ENCODE results near the gene C14orf119. TPM values are rescaled to one million over a fixed set of nuclear protein-coding genes. Genes with fewer than 3 reads are reported as not detected.
A peak's percentile ranks its signal among the peaks of the same experiment; 100 is the strongest.

The C14orf119 gene
- total RNA-seq (2014; rRNA removed; shearing (Covaris generic); ENCODE audit: low replicate concordance), result 52.6 and 69.3 TPM in 2 replicates

GRCh38 chr14:23095196-23096108 lies at the start of gene C14orf119:
Gene C14orf119, plus strand, starts transcription at chr14:23095505. Its CDS starts 2,154 bp downstream, at chr14:23097659.
- Histone ChIP-seq H3K4me3 (ENCODE audit: low read length) (peak within 1 kb of the TSS; percentile 78), H3K9me2 (replicated peaks; ENCODE audit: insufficient read depth, low read length) (no peaks in the 10 kb centered on the region), H3K79me2 (ENCODE audit: low read length) (peaks cover 65% of the 10 kb centered on the region), H2AFZ (ENCODE audit: low read length) (peak within 1 kb of the TSS; percentile 86), H3K27me3 (ENCODE audit: low read length) (no peaks in the 10 kb centered on the region), H3K9me3 (ENCODE audit: low read length) (no peaks in the 10 kb centered on the region), H4K20me1 (ENCODE audit: insufficient read depth, low read depth, low read length) (peaks cover 49% of the 10 kb centered on the region), H3K4me1 (ENCODE audit: low read length) (peaks cover 24% of the 10 kb centered on the region), H3K9ac (ENCODE audit: low read length) (peak within 1 kb of the TSS; percentile 94), H3K4me2 (ENCODE audit: low read depth, low read length, poor library complexity, severe bottlenecking) (peak within 1 kb of the TSS; percentile 84), H3K36me3 (ENCODE audit: insufficient read depth, low read length) (peaks cover 42% of the 10 kb centered on the region), H3K27ac (ENCODE audit: low read length) (peak within 1 kb of the TSS; percentile 80)
- DNase-seq, result peak; percentile 100

GRCh38 chr14:23047034-23047634 lies 48.2 kb upstream of the C14orf119 start:
- no peak overlapping the region for H3K9ac ChIP-seq (ENCODE audit: low read length)
- H3K9me2 ChIP-seq (replicated peaks; ENCODE audit: insufficient read depth, low read length), result no peaks in the 10 kb centered on the region
- H3K27me3 ChIP-seq (ENCODE audit: low read length), result no peaks in the 10 kb centered on the region
- DNase-seq, result no peak
- H3K4me2 ChIP-seq (ENCODE audit: low read depth, low read length, poor library complexity, severe bottlenecking), result no peak overlapping the region
- no peak overlapping the region for H2AFZ ChIP-seq (ENCODE audit: low read length)
- no peaks in the 10 kb centered on the region for H4K20me1 ChIP-seq (ENCODE audit: insufficient read depth, low read depth, low read length)
- H3K36me3 ChIP-seq (ENCODE audit: insufficient read depth, low read length), result no peaks in the 10 kb centered on the region
- no peaks in the 10 kb centered on the region for H3K9me3 ChIP-seq (ENCODE audit: low read length)
- no peak overlapping the region for H3K4me3 ChIP-seq (ENCODE audit: low read length)
- no peaks in the 10 kb centered on the region for H3K79me2 ChIP-seq (ENCODE audit: low read length)
- no peak overlapping the region for H3K27ac ChIP-seq (ENCODE audit: low read length)
- H3K4me1 ChIP-seq (ENCODE audit: low read length), result no peaks in the 10 kb centered on the region

GRCh38 chr14:23047751-23048693 lies 47.3 kb upstream of the C14orf119 start:
- H3K9me3 ChIP-seq (ENCODE audit: low read length), result no peaks in the 10 kb centered on the region
- no peak for DNase-seq
- no peak overlapping the region for H3K27ac ChIP-seq (ENCODE audit: low read length)
- H3K36me3 ChIP-seq (ENCODE audit: insufficient read depth, low read length), result no peaks in the 10 kb centered on the region
- H3K4me3 ChIP-seq (ENCODE audit: low read length), result no peak overlapping the region
- no peaks in the 10 kb centered on the region for H3K4me1 ChIP-seq (ENCODE audit: low read length)
- H2AFZ ChIP-seq (ENCODE audit: low read length), result no peak overlapping the region
- no peaks in the 10 kb centered on the region for H3K27me3 ChIP-seq (ENCODE audit: low read length)
- H3K4me2 ChIP-seq (ENCODE audit: low read depth, low read length, poor library complexity, severe bottlenecking), result no peak overlapping the region
- H3K9ac ChIP-seq (ENCODE audit: low read length), result no peak overlapping the region
- H3K9me2 ChIP-seq (replicated peaks; ENCODE audit: insufficient read depth, low read length), result no peaks in the 10 kb centered on the region
- H3K79me2 ChIP-seq (ENCODE audit: low read length), result no peaks in the 10 kb centered on the region
- H4K20me1 ChIP-seq (ENCODE audit: insufficient read depth, low read depth, low read length), result no peaks in the 10 kb centered on the region

GRCh38 chr14:23049011-23049410 lies 46.3 kb upstream of the C14orf119 start:
- H3K9me2 ChIP-seq (replicated peaks; ENCODE audit: insufficient read depth, low read length), result no peaks in the 10 kb centered on the region
- H3K4me2 ChIP-seq (ENCODE audit: low read depth, low read length, poor library complexity, severe bottlenecking), result no peak overlapping the region
- H4K20me1 ChIP-seq (ENCODE audit: insufficient read depth, low read depth, low read length), result no peaks in the 10 kb centered on the region
- no peak overlapping the region for H3K9ac ChIP-seq (ENCODE audit: low read length)
- no peak for DNase-seq
- H2AFZ ChIP-seq (ENCODE audit: low read length), result no peak overlapping the region
- no peak overlapping the region for H3K4me3 ChIP-seq (ENCODE audit: low read length)
- H3K27ac ChIP-seq (ENCODE audit: low read length), result no peak overlapping the region
- H3K9me3 ChIP-seq (ENCODE audit: low read length), result no peaks in the 10 kb centered on the region
- no peaks in the 10 kb centered on the region for H3K36me3 ChIP-seq (ENCODE audit: insufficient read depth, low read length)
- H3K4me1 ChIP-seq (ENCODE audit: low read length), result no peaks in the 10 kb centered on the region
- H3K27me3 ChIP-seq (ENCODE audit: low read length), result no peaks in the 10 kb centered on the region
- H3K79me2 ChIP-seq (ENCODE audit: low read length), result no peaks in the 10 kb centered on the region

- Histone ChIP-seq H2AFZ (ENCODE audit: low read length) (no peak overlapping the region), H3K4me2 (ENCODE audit: low read depth, low read length, poor library complexity, severe bottlenecking) (no peak overlapping the region), H3K9ac (ENCODE audit: low read length) (no peak overlapping the region), H3K36me3 (ENCODE audit: insufficient read depth, low read length) (no peaks in the 10 kb centered on the region), H3K27me3 (ENCODE audit: low read length) (no peaks in the 10 kb centered on the region), H3K9me2 (replicated peaks; ENCODE audit: insufficient read depth, low read length) (no peaks in the 10 kb centered on the region), H3K4me3 (ENCODE audit: low read length) (no peak overlapping the region), H3K4me1 (ENCODE audit: low read length) (peaks cover 3% of the 10 kb centered on the region), H3K27ac (ENCODE audit: low read length) (no peak overlapping the region), H3K9me3 (ENCODE audit: low read length) (no peaks in the 10 kb centered on the region), H3K79me2 (ENCODE audit: low read length) (no peaks in the 10 kb centered on the region), H4K20me1 (ENCODE audit: insufficient read depth, low read depth, low read length) (no peaks in the 10 kb centered on the region)
- DNase-seq, result no peak
Observed at GRCh38 chr14:23051141-23052057, 43.9 kb upstream of the C14orf119 start.

GRCh38 chr14:23052182-23052623 lies 43.1 kb upstream of the C14orf119 start:
- Histone ChIP-seq H4K20me1 (ENCODE audit: insufficient read depth, low read depth, low read length) (peaks cover 5% of the 10 kb centered on the region; the same call in 1 of the 2 replicates), H3K4me3 (ENCODE audit: low read length) (no peak overlapping the region)

GRCh38 chr14:23052671-23053070 lies 42.6 kb upstream of the C14orf119 start:
- no peak overlapping the region for H3K27ac ChIP-seq (ENCODE audit: low read length)
- H3K79me2 ChIP-seq (ENCODE audit: low read length), result no peaks in the 10 kb centered on the region
- no peaks in the 10 kb centered on the region for H3K27me3 ChIP-seq (ENCODE audit: low read length)
- H3K4me1 ChIP-seq (ENCODE audit: low read length), result peaks cover 13% of the 10 kb centered on the region
- H4K20me1 ChIP-seq (ENCODE audit: insufficient read depth, low read depth, low read length), result peaks cover 5% of the 10 kb centered on the region; the same call in 1 of the 2 replicates
- no peak overlapping the region for H3K9ac ChIP-seq (ENCODE audit: low read length)
- no peak for DNase-seq
- H3K4me2 ChIP-seq (ENCODE audit: low read depth, low read length, poor library complexity, severe bottlenecking), result no peak overlapping the region
- H3K4me3 ChIP-seq (ENCODE audit: low read length), result no peak overlapping the region
- H2AFZ ChIP-seq (ENCODE audit: low read length), result no peak overlapping the region
- no peaks in the 10 kb centered on the region for H3K9me3 ChIP-seq (ENCODE audit: low read length)
- H3K9me2 ChIP-seq (replicated peaks; ENCODE audit: insufficient read depth, low read length), result no peaks in the 10 kb centered on the region
- no peaks in the 10 kb centered on the region for H3K36me3 ChIP-seq (ENCODE audit: insufficient read depth, low read length)

More at GRCh38 chr14:23052182-23052623, 43.1 kb upstream of the C14orf119 start:
- Histone ChIP-seq H3K4me1 (ENCODE audit: low read length) (peaks cover 11% of the 10 kb centered on the region), H3K9ac (ENCODE audit: low read length) (no peak overlapping the region), H3K27ac (ENCODE audit: low read length) (no peak overlapping the region), H3K9me2 (replicated peaks; ENCODE audit: insufficient read depth, low read length) (no peaks in the 10 kb centered on the region), H3K79me2 (ENCODE audit: low read length) (no peaks in the 10 kb centered on the region), H3K36me3 (ENCODE audit: insufficient read depth, low read length) (no peaks in the 10 kb centered on the region), H3K9me3 (ENCODE audit: low read length) (no peaks in the 10 kb centered on the region), H3K4me2 (ENCODE audit: low read depth, low read length, poor library complexity, severe bottlenecking) (no peak overlapping the region), H3K27me3 (ENCODE audit: low read length) (no peaks in the 10 kb centered on the region), H2AFZ (ENCODE audit: low read length) (no peak overlapping the region)
- no peak for DNase-seq
